Spleen (tissue), 11 donors: Measurements from ENCODE around the gene MIDN. TPM values are rescaled to one million over a fixed set of nuclear protein-coding genes. Genes with fewer than 3 reads are reported as not detected.
A peak's percentile ranks its signal among the peaks of the same experiment; 100 is the strongest.

ENCODE experiments used
- DNase-seq: peaks from one replicate; pipeline ENCODE4 v3.0.0-alpha.2; 2020
- H3K27ac ChIP-seq, 8 donors: fragments of 200-600 bp; sonication (generic) in 7 of 8; 1 replicate in 4 of 8; 2 replicates in 4 of 8; pipeline versions ENCODE4 v1.5.0 to v1.8.0; 2016 to 2021; ENCODE audit warnings: inconsistent platforms in 4 of 8, mild to moderate bottlenecking in 4 of 8, moderate library complexity in 1 of 8
- H3K27me3 ChIP-seq, 7 donors: fragments of 200-600 bp; sonication (generic) in 6 of 7; replicated peaks in 1 of 7; 1 replicate in 4 of 7; 2 replicates in 3 of 7; pipeline versions ENCODE4 v1.5.0 to v1.8.0; 2016 to 2021; ENCODE audit warnings: inconsistent platforms in 3 of 7, mild to moderate bottlenecking in 1 of 7
- H3K36me3 ChIP-seq, 6 donors: fragments of 200-600 bp; sonication (generic) in 5 of 6; 1 replicate in 4 of 6; 2 replicates in 2 of 6; pipeline versions ENCODE4 v1.5.0 to v1.8.0; 2016 to 2021; ENCODE audit warnings: inconsistent platforms in 2 of 6
- H3K4me1 ChIP-seq, 6 donors: fragments of 200-600 bp; sonication (generic) in 5 of 6; 1 replicate in 3 of 6; 2 replicates in 3 of 6; pipeline versions ENCODE4 v1.5.0 to v1.8.0; 2016 to 2021; ENCODE audit warnings: inconsistent platforms in 3 of 6
- H3K4me3 ChIP-seq, 8 donors: fragments of 200-600 bp; sonication (generic) in 7 of 8; 1 replicate in 4 of 8; 2 replicates in 4 of 8; pipeline versions ENCODE4 v1.5.0 to v1.8.0; 2016 to 2021; ENCODE audit warnings: inconsistent platforms in 4 of 8, mild to moderate bottlenecking in 4 of 8, moderate library complexity in 2 of 8
- H3K9me3 ChIP-seq, 8 donors: fragments of 200-600 bp; sonication (generic) in 7 of 8; 1 replicate in 4 of 8; 2 replicates in 4 of 8; pipeline versions ENCODE4 v1.5.0 to v1.8.0; 2016 to 2021; ENCODE audit warnings: inconsistent platforms in 4 of 8
- POLR2A ChIP-seq, 3 donors: fragments of 450-650 bp; IDR thresholded peaks; one replicate each; pipeline ENCODE4 v1.5.1; 2017; ENCODE audit warnings: antibody characterized with exemption in 3 of 3, mild to moderate bottlenecking in 1 of 3
- POLR2AphosphoS5 ChIP-seq, 3 donors: sonication (generic); formaldehyde crosslinking; IDR thresholded peaks; one replicate each; pipeline ENCODE4 v1.5.1; 2017; ENCODE audit warnings: antibody characterized with exemption in 3 of 3
- WGBS, 5 donors: extraction: QIAGEN DNeasy Blood & Tissue Kit in 3 of 5; methylation state at CpG; one replicate each; pipeline versions ENCODE4 v1.1.5 to v1.1.7; 2013 to 2018; 5-methylcytosine and 5-hydroxymethylcytosine counted together
- intact Hi-C: fragments of 100-400 bp; cut with DNase I; formaldehyde crosslinking; loops from one replicate; pipeline ENCODE4 v1.15.0; 2023; ENCODE audit warnings: low total_unique reads
- polyA plus RNA-seq, 3 donors: library from polyadenylated mRNA; stranded (reverse); fragments of 200-250 nt; gene quantifications; one replicate each; pipeline ENCODE4 v1.2.1, GENCODE V29; 2013
- total RNA-seq, 7 donors: library from RNA; depleted of rRNA in 3 of 7; stranded (reverse); fragments of >200 nt in 3 of 7; fragmentation: NEBNext Ultra II Directional in 4 of 7; extraction: Animal tissue kit (Norgen Biotek cat#: 25700) in 4 of 7; gene quantifications; one replicate each; pipeline versions ENCODE4 v1.1.0 to v1.2.1, GENCODE V29; 2016 to 2021
- TF ChIP-seq, protein P1 (sequence below), 11 experiments: fragments of 200-600 bp in 7 of 11; fragments of 450-650 bp in 4 of 11; sonication (generic) in 4 of 11; IDR thresholded peaks in 8 of 11; conservative IDR thresholded peaks in 3 of 11; 1 replicate in 7 of 11; 2 replicates in 4 of 11; pipeline versions ENCODE4 v1.4.0 to v1.8.0; 2016 to 2021; ENCODE audit warnings: antibody characterized with exemption in 11 of 11, inconsistent platforms in 4 of 11, mild to moderate bottlenecking in 1 of 11
- donor health status: healthy with polysubstance abuse.
- donor health status: DM: no; HTN: no; CAD: no; lungs with moderate emphysema.
- donor health status: DM: no; HTN: no; CAD: no.
- donor health status: Bipolar disorder and iron deficiency.
- donor health status: healthy.
- donor health status: DM: no; HTN: no; CAD: no.
- donor health status: DM: yes; HTN: yes; CAD: no.

MIDN gene
- total and polyA plus RNA-seq, 10 donors = 16.5 to 223 (median 86.7) TPM

GRCh38 chr19:1239796-1240737, 8.3 kb upstream of the MIDN start:
- peaks cover 45 to 85% (median 72%) of the 10 kb centered on the region in 6 donors for H3K4me1 ChIP-seq
- no peaks in the 10 kb centered on the region for H3K9me3 ChIP-seq
- H3K27me3 ChIP-seq = peaks cover 0 to 51% (median 18%) of the 10 kb centered on the region in 7 donors
- peak overlapping the region in 7 of 8 donors; percentile 8 to 97 (median 62) for H3K4me3 ChIP-seq
- H3K36me3 ChIP-seq = peaks cover 0 to 15% (median 0%) of the 10 kb centered on the region in 6 donors
- intact Hi-C loops = no loop called here
- TF ChIP-seq POLR2AphosphoS5 (IDR thresholded peaks at IDR 0.05) (peak in 2 of 3 donors; percentile 64), POLR2A (IDR thresholded peaks at IDR 0.05) (no peak)
- TF ChIP-seq, protein P1, sequence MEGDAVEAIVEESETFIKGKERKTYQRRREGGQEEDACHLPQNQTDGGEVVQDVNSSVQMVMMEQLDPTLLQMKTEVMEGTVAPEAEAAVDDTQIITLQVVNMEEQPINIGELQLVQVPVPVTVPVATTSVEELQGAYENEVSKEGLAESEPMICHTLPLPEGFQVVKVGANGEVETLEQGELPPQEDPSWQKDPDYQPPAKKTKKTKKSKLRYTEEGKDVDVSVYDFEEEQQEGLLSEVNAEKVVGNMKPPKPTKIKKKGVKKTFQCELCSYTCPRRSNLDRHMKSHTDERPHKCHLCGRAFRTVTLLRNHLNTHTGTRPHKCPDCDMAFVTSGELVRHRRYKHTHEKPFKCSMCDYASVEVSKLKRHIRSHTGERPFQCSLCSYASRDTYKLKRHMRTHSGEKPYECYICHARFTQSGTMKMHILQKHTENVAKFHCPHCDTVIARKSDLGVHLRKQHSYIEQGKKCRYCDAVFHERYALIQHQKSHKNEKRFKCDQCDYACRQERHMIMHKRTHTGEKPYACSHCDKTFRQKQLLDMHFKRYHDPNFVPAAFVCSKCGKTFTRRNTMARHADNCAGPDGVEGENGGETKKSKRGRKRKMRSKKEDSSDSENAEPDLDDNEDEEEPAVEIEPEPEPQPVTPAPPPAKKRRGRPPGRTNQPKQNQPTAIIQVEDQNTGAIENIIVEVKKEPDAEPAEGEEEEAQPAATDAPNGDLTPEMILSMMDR (IDR thresholded peaks at IDR 0.05 in 8 of 11, conservative IDR thresholded peaks at IDR 0.05 in 3 of 11) = peak; percentile 48 to 99 (median 93)
- 2 to 15% (median 13%) methylated on average over 41 to 84 of the region's 84 CpGs for WGBS, 5 donors
- H3K27ac ChIP-seq = peak overlapping the region in 7 of 8 donors; percentile 55 to 100 (median 66)
- peak; percentile 95 for DNase-seq

GRCh38 chr19:1240925-1241324, 7.5 kb upstream of the MIDN start:
- no peak for TF ChIP-seq POLR2AphosphoS5 (IDR thresholded peaks at IDR 0.05)
- TF ChIP-seq POLR2A (IDR thresholded peaks at IDR 0.05) = no peak
- TF ChIP-seq, protein P1 (IDR thresholded peaks at IDR 0.05 in 8 of 11, conservative IDR thresholded peaks at IDR 0.05 in 3 of 11) = no peak
- intact Hi-C loops = no loop called here
- peaks cover 0 to 15% (median 0%) of the 10 kb centered on the region in 6 donors for H3K36me3 ChIP-seq
- no peaks in the 10 kb centered on the region for H3K9me3 ChIP-seq
- H3K27me3 ChIP-seq = peaks cover 0 to 44% (median 18%) of the 10 kb centered on the region in 7 donors
- WGBS, 5 donors = 59 to 71% (median 60%) methylated on average over 14 to 15 of the region's 15 CpGs
- H3K27ac ChIP-seq = peak overlapping the region in 6 of 8 donors; percentile 85 to 100 (median 92)
- peak overlapping the region in 6 of 8 donors; percentile 62 to 97 (median 84) for H3K4me3 ChIP-seq
- no peak for DNase-seq
- peaks cover 50 to 94% (median 81%) of the 10 kb centered on the region in 6 donors for H3K4me1 ChIP-seq

DNA sequence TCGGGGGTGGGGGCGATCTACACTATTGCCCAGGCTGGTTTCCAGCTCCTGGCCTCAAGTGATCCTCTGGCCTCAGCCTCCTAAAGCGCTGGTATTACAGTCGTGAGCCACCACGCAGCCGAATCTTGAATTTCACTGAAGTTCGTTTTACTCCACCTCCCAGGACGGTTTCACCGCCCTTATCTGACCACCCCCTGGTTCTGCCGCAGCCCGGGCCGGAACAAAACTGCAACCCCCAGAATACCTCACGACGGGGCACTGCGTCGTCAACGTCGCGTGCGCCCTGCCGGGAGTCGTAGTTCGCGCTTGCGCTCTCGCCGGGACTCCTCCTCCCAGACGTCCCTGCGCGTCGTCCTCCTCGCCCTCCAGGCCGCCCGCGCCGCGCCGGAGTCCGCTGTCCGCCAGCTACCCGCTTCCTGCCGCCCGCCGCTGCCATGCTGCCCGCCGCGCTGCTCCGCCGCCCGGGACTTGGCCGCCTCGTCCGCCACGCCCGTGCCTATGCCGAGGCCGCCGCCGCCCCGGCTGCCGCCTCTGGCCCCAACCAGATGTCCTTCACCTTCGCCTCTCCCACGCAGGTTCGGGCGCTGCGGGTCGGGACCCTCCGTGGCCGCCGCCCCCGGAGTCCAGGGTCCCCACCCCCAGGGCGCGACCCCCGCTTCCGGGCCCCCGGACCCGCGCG, 6.8 kb upstream of the MIDN start, which contains the start of gene ATP5F1D:
Gene ATP5F1D (plus strand): TSS at position 335 of the 679 bp plus-strand sequence. CDS start 100 bp downstream, at position 435.
- Histone ChIP-seq H3K9me3 (no peaks in the 10 kb centered on the region), H3K4me1 (peaks cover 52 to 94% (median 87%) of the 10 kb centered on the region in 6 donors), H3K27ac (peak within 1 kb of the TSS; percentile 85 to 100 (median 92)), H3K36me3 (peaks cover 0 to 15% (median 0%) of the 10 kb centered on the region in 6 donors), H3K4me3 (peak within 1 kb of the TSS; percentile 62 to 97 (median 78)), H3K27me3 (peaks cover 0 to 37% (median 14%) of the 10 kb centered on the region in 7 donors)
- TF ChIP-seq, protein P1 (IDR thresholded peaks at IDR 0.05 in 8 of 11, conservative IDR thresholded peaks at IDR 0.05 in 3 of 11) = peak in 2 of 11 experiments; percentile 13 to 27
- TF ChIP-seq POLR2AphosphoS5 (IDR thresholded peaks at IDR 0.05) = peak; percentile 88 to 93 (median 91)
- peak in 1 of 3 donors; percentile 25 for TF ChIP-seq POLR2A (IDR thresholded peaks at IDR 0.05)
- WGBS, 5 donors = 0 to 1% (median 1%) methylated on average over 51 to 79 of the region's 79 CpGs
- peak; percentile 98 for DNase-seq
- intact Hi-C loops = no loop called here
